B cell (primary cell): ENCODE results near the gene RASAL3.

Source experiments
- EZH2 ChIP-seq: IDR thresholded peaks from 2 replicates; pipeline ENCODE4 v1.6.1; 2012; ENCODE audit warnings: borderline replicate concordance, low read depth, mild to moderate bottlenecking, moderate library complexity, low read length; ENCODE audit not compliant: insufficient read depth, poor library complexity, severe bottlenecking
- TF ChIP-seq, protein P1 (sequence below): fragments of 200-600 bp; IDR thresholded peaks from one replicate; pipeline ENCODE4 v1.8.0; 2022; ENCODE audit warnings: antibody characterized with exemption, mild to moderate bottlenecking

DNA sequence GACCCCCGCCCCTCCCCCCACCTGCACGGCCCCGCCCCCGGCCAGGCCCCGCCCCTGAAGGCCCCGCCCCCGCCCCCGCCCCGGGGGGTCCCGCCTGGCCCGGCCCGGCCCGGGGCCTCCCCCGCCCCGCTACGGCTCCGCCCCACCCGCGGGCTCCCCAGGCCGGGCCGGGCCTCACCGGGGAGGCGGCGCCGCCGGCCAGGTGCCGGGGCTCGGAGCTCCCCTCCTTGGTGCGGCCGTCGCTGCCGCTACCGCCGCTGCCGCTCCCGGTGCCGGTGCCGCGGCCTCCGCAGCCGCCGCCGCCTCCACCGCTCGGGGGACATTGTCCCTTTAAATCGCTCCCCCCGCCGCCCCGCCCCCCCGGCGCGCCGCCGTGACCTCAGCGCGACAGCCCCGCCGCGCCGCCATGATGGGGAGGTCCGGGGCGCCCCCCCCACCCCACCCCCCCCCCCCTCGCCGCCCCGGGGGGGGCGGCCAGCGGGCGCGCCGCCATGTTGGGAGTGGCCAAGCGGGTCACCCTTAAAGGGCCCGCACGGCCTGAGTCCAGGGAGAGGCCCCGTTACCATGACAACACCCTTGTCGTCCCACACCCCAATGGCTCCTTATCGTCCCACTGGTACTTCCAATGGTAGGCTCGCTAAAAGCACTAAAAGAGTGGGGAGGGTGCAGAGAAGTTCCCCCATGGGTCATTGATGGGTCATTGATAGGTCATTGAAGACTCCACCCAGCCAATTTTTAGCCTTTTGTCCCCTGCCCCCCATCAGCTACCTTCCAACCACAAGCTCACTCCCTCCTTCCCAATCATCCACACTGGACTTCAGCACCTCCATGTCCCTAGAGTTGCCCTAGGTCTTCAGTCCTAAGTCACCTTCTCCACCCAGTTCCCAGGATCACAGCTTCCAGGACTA, 14.5 kb downstream of the RASAL3 start, which contains the start of gene WIZ:
- TF ChIP-seq, protein P1, sequence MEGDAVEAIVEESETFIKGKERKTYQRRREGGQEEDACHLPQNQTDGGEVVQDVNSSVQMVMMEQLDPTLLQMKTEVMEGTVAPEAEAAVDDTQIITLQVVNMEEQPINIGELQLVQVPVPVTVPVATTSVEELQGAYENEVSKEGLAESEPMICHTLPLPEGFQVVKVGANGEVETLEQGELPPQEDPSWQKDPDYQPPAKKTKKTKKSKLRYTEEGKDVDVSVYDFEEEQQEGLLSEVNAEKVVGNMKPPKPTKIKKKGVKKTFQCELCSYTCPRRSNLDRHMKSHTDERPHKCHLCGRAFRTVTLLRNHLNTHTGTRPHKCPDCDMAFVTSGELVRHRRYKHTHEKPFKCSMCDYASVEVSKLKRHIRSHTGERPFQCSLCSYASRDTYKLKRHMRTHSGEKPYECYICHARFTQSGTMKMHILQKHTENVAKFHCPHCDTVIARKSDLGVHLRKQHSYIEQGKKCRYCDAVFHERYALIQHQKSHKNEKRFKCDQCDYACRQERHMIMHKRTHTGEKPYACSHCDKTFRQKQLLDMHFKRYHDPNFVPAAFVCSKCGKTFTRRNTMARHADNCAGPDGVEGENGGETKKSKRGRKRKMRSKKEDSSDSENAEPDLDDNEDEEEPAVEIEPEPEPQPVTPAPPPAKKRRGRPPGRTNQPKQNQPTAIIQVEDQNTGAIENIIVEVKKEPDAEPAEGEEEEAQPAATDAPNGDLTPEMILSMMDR = no peak
- no peak for TF ChIP-seq EZH2
